ENCODE results near the gene MVB12A.

DNA sequence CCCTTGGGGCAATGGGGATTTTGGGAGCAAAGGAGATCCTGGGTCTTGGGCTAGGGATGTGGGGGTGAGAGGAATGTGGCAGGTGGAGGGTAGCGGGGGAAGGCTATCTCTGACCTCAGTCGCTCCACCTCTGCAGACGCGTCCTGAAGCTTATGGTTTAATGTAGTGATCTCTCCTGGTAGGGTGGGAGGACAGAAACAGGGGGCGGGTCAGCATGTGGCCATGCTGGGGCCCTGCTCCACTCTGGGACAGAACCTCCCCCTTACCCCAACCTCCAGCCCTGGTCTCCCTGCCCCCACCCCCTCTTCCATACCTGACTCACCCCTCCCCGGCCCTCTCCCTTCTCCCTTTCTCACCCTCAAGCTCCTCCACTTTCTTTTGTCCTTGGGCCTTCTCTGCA, 15.8 kb upstream of the MVB12A start:
- no peak for TF ChIP-seq HDAC2 (IDR thresholded peaks at IDR 0.05)
- TF ChIP-seq, protein P1, sequence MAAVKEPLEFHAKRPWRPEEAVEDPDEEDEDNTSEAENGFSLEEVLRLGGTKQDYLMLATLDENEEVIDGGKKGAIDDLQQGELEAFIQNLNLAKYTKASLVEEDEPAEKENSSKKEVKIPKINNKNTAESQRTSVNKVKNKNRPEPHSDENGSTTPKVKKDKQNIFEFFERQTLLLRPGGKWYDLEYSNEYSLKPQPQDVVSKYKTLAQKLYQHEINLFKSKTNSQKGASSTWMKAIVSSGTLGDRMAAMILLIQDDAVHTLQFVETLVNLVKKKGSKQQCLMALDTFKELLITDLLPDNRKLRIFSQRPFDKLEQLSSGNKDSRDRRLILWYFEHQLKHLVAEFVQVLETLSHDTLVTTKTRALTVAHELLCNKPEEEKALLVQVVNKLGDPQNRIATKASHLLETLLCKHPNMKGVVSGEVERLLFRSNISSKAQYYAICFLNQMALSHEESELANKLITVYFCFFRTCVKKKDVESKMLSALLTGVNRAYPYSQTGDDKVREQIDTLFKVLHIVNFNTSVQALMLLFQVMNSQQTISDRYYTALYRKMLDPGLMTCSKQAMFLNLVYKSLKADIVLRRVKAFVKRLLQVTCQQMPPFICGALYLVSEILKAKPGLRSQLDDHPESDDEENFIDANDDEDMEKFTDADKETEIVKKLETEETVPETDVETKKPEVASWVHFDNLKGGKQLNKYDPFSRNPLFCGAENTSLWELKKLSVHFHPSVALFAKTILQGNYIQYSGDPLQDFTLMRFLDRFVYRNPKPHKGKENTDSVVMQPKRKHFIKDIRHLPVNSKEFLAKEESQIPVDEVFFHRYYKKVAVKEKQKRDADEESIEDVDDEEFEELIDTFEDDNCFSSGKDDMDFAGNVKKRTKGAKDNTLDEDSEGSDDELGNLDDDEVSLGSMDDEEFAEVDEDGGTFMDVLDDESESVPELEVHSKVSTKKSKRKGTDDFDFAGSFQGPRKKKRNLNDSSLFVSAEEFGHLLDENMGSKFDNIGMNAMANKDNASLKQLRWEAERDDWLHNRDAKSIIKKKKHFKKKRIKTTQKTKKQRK (IDR thresholded peaks at IDR 0.05; ENCODE audit: low read depth, low read length) = no peak
- TF ChIP-seq LARP7 (IDR thresholded peaks at IDR 0.05) = no peak
- TF ChIP-seq TCF7 (IDR thresholded peaks at IDR 0.05; ENCODE audit: borderline replicate concordance) = no peak
- TF ChIP-seq POLR2A (IDR thresholded peaks at IDR 0.05; ENCODE audit: low read depth, low read length) = no peak
